ENCODE data around the gene IQCF2. TPM values are rescaled to one million over a fixed set of nuclear protein-coding genes. Genes with fewer than 3 reads are reported as not detected.

Gene IQCF2
- total RNA-seq, 1 donor from 2014 or later, result not detected

DNA sequence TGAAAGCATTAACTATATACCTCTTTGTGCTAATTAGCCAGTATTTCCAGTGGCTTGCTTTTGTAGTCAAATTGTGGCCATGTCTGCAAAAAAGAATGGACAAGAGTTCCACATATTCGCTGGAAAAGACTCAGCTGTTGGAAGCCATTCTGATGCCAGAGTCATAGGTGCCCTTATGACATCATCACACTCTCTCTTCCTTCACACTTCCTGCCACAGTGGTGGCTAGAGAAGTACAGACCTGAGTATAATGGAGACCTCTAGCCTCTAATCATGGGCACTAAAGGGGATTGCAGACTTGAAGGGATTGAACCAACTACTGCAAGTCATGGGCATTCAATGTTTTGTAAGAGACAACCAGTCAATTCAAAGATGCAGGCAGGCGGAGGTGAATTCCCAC lies 44.0 kb upstream of the IQCF2 start:
- Histone ChIP-seq H3K4me1 (no peaks in the 10 kb centered on the region), H3K27ac (no peak overlapping the region), H3K4me3 (no peak overlapping the region), H3K36me3 (no peaks in the 10 kb centered on the region), H3K27me3 (no peaks in the 10 kb centered on the region), H3K9me3 (no peaks in the 10 kb centered on the region)
- no peak for DNase-seq (ENCODE audit: extremely low spot score in 2 of 2)
- intact Hi-C loops (cut with DNase I), result no loop called here
- TF ChIP-seq POLR2AphosphoS5 (IDR thresholded peaks at IDR 0.05; ENCODE audit: insufficient read depth in 1 of 2, low read depth in 1 of 2) (no peak), POLR2A (IDR thresholded peaks at IDR 0.05) (no peak)
- TF ChIP-seq, protein P1, sequence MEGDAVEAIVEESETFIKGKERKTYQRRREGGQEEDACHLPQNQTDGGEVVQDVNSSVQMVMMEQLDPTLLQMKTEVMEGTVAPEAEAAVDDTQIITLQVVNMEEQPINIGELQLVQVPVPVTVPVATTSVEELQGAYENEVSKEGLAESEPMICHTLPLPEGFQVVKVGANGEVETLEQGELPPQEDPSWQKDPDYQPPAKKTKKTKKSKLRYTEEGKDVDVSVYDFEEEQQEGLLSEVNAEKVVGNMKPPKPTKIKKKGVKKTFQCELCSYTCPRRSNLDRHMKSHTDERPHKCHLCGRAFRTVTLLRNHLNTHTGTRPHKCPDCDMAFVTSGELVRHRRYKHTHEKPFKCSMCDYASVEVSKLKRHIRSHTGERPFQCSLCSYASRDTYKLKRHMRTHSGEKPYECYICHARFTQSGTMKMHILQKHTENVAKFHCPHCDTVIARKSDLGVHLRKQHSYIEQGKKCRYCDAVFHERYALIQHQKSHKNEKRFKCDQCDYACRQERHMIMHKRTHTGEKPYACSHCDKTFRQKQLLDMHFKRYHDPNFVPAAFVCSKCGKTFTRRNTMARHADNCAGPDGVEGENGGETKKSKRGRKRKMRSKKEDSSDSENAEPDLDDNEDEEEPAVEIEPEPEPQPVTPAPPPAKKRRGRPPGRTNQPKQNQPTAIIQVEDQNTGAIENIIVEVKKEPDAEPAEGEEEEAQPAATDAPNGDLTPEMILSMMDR (IDR thresholded peaks at IDR 0.05), result no peak

DNA sequence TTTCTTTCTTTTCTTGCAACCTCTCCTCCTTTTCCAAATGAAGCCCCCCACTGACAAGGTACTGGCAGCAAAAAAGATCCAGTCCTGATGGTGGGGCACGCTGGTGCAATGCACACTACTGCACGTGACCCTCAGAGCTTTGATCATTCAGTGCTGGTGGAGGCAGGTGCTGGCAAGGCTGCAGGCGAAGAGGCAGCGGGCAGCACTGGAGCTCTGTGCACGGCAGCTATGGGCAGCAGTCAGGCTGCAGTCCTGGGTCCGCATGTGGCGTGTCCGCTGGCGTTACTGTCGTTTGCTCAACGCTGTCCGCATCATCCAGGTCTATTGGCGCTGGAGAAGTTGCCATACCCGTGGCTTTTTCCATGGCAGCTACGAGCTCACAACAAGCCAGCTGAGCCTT lies 42.3 kb upstream of the IQCF2 start:
- H3K4me3 ChIP-seq, result no peak overlapping the region
- H3K36me3 ChIP-seq, result no peaks in the 10 kb centered on the region
- no peaks in the 10 kb centered on the region for H3K4me1 ChIP-seq
- no peaks in the 10 kb centered on the region for H3K27me3 ChIP-seq
- intact Hi-C loops (cut with DNase I), result no loop called here
- H3K27ac ChIP-seq, result no peak overlapping the region
- no peaks in the 10 kb centered on the region for H3K9me3 ChIP-seq
- no peak for TF ChIP-seq POLR2A (IDR thresholded peaks at IDR 0.05)
- DNase-seq (ENCODE audit: extremely low spot score in 2 of 2), result no peak

DNA sequence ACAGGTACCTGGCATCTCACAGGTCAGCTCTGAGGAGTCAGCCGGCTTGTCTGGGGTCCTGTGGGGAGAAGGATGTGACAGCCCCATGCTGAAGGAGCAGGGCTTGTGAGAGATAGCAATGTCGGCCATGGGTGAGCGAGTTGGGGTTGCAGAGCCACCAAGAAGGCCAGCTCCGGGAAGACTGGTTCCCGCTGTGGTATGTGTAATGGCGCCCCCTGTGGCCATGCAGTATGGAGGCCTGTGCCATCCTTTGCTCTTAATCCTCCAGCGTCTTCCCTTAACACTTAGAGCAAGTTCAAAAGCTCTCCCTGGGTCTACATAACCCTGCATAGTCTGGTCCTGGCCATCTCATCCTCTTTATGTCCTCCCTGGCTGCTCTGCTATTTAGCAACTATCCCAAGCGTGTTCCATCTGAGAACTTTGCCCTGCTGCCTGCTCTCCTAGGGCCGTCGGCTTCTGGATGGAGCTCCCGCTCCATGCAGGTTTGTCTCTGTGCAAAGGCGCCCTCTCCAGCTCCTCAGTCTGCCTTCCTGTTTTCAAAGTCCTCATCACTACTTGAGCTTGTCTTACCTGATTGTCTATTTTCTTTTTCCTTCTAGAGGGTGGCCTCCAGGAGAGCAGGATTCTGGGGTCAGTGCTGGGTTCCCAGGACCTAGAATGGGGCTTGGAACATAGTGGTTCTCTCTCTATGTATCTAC lies 41.6 kb upstream of the IQCF2 start:
- H3K4me1 ChIP-seq, result no peaks in the 10 kb centered on the region
- no peak for DNase-seq (ENCODE audit: extremely low spot score in 2 of 2)
- H3K36me3 ChIP-seq, result no peaks in the 10 kb centered on the region
- intact Hi-C loops (cut with DNase I), result no loop called here
- H3K27ac ChIP-seq, result no peak overlapping the region
- H3K27me3 ChIP-seq, result no peaks in the 10 kb centered on the region
- TF ChIP-seq, protein P1 (IDR thresholded peaks at IDR 0.05), result no peak
- H3K9me3 ChIP-seq, result no peaks in the 10 kb centered on the region
- no peak overlapping the region for H3K4me3 ChIP-seq

DNA sequence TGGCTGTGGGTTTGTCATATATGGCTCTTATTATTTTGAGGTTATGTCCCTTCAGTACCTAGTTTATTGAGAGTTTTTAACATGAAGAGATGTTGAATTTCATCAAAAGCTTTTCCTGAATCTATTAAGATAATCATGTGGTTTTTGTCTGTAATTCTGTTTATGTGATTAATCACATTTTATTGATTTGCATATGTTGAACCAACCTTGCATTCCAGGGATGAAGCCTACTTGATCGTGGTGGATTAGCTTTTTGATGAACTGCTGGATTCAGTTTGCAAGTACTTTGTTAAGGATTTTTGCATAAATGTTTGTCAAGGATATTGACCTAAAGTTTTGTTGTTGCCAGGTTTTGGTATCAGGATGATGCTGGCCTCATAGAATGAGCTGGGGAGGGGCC lies 33.1 kb upstream of the IQCF2 start:
- TF ChIP-seq, protein P1 (IDR thresholded peaks at IDR 0.05), result no peak
- TF ChIP-seq POLR2A (IDR thresholded peaks at IDR 0.05), result no peak
- TF ChIP-seq POLR2AphosphoS5 (IDR thresholded peaks at IDR 0.05; ENCODE audit: insufficient read depth in 1 of 2, low read depth in 1 of 2), result no peak
- Histone ChIP-seq H3K36me3 (no peaks in the 10 kb centered on the region), H3K9me3 (no peaks in the 10 kb centered on the region), H3K4me3 (no peak overlapping the region), H3K4me1 (no peaks in the 10 kb centered on the region), H3K27me3 (no peaks in the 10 kb centered on the region), H3K27ac (no peak overlapping the region)
- intact Hi-C loops (cut with DNase I), result no loop called here
- DNase-seq (ENCODE audit: extremely low spot score in 2 of 2), result no peak

DNA sequence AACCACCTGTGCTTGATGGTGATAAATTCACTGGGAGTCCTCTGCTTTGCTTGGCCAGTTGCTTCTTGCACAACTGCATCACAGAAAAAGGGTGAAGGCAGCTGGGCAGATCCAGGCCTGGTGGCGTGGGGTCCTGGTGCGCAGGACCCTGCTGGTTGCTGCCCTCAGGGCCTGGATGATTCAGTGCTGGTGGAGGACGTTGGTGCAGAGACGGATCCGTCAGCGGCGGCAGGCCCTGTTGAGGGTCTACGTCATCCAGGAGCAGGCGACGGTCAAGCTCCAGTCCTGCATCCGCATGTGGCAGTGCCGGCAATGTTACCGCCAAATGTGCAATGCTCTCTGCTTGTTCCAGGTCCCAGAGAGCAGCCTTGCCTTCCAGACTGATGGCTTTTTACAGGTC lies 31.1 kb upstream of the IQCF2 start:
- intact Hi-C loops (cut with DNase I), result no loop called here
- DNase-seq (ENCODE audit: extremely low spot score in 2 of 2), result no peak
- Histone ChIP-seq H3K36me3 (no peaks in the 10 kb centered on the region), H3K4me3 (no peak overlapping the region), H3K4me1 (no peaks in the 10 kb centered on the region), H3K9me3 (no peaks in the 10 kb centered on the region), H3K27ac (no peak overlapping the region), H3K27me3 (no peaks in the 10 kb centered on the region)
- TF ChIP-seq, protein P1 (IDR thresholded peaks at IDR 0.05), result no peak
- no peak for TF ChIP-seq POLR2A (IDR thresholded peaks at IDR 0.05)
- TF ChIP-seq POLR2AphosphoS5 (IDR thresholded peaks at IDR 0.05; ENCODE audit: insufficient read depth in 1 of 2, low read depth in 1 of 2), result no peak

Data from vagina (tissue), 2 donors.